ENCODE measurements around the gene SOD2.

The SOD2 gene

GRCh38 chr6:159649441-159649840 lies 43.6 kb downstream of the SOD2 start:
- DNase-seq = no peak
- H3K27me3 ChIP-seq (replicated peaks; ENCODE audit: control insufficient read depth, insufficient read depth, low read length, poor library complexity, severe bottlenecking) = no peaks in the 10 kb centered on the region
- no peaks in the 10 kb centered on the region for H3K4me1 ChIP-seq (ENCODE audit: control insufficient read depth, insufficient read depth, low read length, poor library complexity, severe bottlenecking)
- no peak overlapping the region for H3K27ac ChIP-seq (ENCODE audit: insufficient read depth, low read length, poor library complexity, severe bottlenecking)
- H3K9me3 ChIP-seq (ENCODE audit: control insufficient read depth, low read length) = no peaks in the 10 kb centered on the region
- H3K36me3 ChIP-seq (ENCODE audit: control insufficient read depth, insufficient read depth, low read length) = no peaks in the 10 kb centered on the region
- H3K4me3 ChIP-seq (ENCODE audit: insufficient read depth, low read depth, low read length, poor library complexity, severe bottlenecking) = no peak overlapping the region

DNA sequence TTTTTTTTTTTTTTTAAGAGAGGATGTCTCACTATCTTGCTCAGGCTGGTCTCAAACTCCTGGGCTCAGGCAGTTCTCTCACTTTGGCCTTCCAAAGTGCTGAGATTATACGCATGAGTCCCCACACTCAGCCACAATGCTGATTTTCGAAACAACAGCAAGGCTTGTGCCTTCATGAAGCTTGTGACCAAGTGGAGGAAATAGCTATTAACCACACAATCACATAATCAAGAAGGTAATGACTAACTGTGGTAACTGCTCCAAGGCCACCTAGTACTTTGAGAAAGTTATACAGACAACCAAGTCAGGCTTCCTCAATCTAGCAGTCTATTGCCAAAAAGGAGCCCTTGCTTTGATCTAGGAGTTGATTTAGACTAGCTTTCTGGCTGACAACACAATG lies 46.3 kb downstream of the SOD2 start:
- DNase-seq = no peak
- Histone ChIP-seq H3K36me3 (ENCODE audit: control insufficient read depth, insufficient read depth, low read length) (no peaks in the 10 kb centered on the region), H3K9me3 (ENCODE audit: control insufficient read depth, low read length) (no peaks in the 10 kb centered on the region), H3K27ac (ENCODE audit: insufficient read depth, low read length, poor library complexity, severe bottlenecking) (no peak overlapping the region), H3K4me3 (ENCODE audit: insufficient read depth, low read depth, low read length, poor library complexity, severe bottlenecking) (no peak overlapping the region), H3K4me1 (ENCODE audit: control insufficient read depth, insufficient read depth, low read length, poor library complexity, severe bottlenecking) (no peaks in the 10 kb centered on the region), H3K27me3 (replicated peaks; ENCODE audit: control insufficient read depth, insufficient read depth, low read length, poor library complexity, severe bottlenecking) (no peaks in the 10 kb centered on the region)

- Histone ChIP-seq H3K27me3 (replicated peaks; ENCODE audit: control insufficient read depth, insufficient read depth, low read length, poor library complexity, severe bottlenecking) (no peaks in the 10 kb centered on the region), H3K9me3 (ENCODE audit: control insufficient read depth, low read length) (no peaks in the 10 kb centered on the region), H3K36me3 (ENCODE audit: control insufficient read depth, insufficient read depth, low read length) (no peaks in the 10 kb centered on the region), H3K4me1 (ENCODE audit: control insufficient read depth, insufficient read depth, low read length, poor library complexity, severe bottlenecking) (no peaks in the 10 kb centered on the region), H3K27ac (ENCODE audit: insufficient read depth, low read length, poor library complexity, severe bottlenecking) (no peak overlapping the region), H3K4me3 (ENCODE audit: insufficient read depth, low read depth, low read length, poor library complexity, severe bottlenecking) (no peak overlapping the region)
- no peak for DNase-seq
Measured at GRCh38 chr6:159646116-159646515, 46.9 kb downstream of the SOD2 start.

DNA sequence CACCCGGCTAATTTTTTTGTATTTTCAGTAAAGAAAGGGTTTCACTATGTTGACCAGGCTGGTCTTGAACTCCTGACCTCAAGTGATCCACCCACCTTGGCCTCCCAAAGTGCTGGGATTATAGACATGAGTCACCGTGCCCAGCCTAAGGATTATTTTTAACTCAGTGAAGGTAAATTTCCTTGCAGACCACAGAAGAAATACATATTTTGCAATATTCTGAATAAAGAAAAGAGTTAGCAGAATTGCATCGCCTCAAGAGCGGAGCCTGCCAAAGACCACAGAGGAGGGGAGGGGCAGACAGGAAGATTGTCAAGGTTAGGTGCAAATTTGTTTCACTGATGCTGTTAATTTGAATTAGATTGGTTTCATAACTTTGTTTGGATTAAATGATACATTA lies 47.4 kb downstream of the SOD2 start:
- H3K4me3 ChIP-seq (ENCODE audit: insufficient read depth, low read depth, low read length, poor library complexity, severe bottlenecking) = no peak overlapping the region
- DNase-seq = no peak
- no peak overlapping the region for H3K27ac ChIP-seq (ENCODE audit: insufficient read depth, low read length, poor library complexity, severe bottlenecking)
- H3K9me3 ChIP-seq (ENCODE audit: control insufficient read depth, low read length) = no peaks in the 10 kb centered on the region
- no peaks in the 10 kb centered on the region for H3K4me1 ChIP-seq (ENCODE audit: control insufficient read depth, insufficient read depth, low read length, poor library complexity, severe bottlenecking)
- no peaks in the 10 kb centered on the region for H3K27me3 ChIP-seq (replicated peaks; ENCODE audit: control insufficient read depth, insufficient read depth, low read length, poor library complexity, severe bottlenecking)
- no peaks in the 10 kb centered on the region for H3K36me3 ChIP-seq (ENCODE audit: control insufficient read depth, insufficient read depth, low read length)
